ENCODE data around the gene MMP2.

Gene MMP2

DNA sequence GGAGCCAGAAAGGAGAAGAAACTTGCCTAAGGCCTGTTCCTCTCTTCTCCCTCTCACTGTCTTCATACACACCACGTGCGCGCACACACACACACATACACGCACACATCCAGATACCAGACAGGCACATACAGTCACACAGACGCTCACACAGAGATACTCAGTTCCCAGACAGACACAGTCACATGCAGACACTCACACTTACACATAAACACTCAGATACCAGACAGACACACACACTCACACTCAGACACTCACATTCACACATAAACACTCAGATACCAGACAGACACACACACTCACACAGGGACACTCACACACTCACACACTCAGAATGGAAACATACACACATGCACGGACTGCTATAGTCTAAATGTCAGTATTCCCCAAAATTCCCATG, 24.1 kb upstream of the MMP2 start:
- no peak for DNase-seq
- no peak for TF ChIP-seq POLR2A (IDR thresholded peaks at IDR 0.05; ENCODE audit: low read length)
- no peak for TF ChIP-seq GATA1 (IDR thresholded peaks at IDR 0.05; ENCODE audit: low read depth, low read length)

DNA sequence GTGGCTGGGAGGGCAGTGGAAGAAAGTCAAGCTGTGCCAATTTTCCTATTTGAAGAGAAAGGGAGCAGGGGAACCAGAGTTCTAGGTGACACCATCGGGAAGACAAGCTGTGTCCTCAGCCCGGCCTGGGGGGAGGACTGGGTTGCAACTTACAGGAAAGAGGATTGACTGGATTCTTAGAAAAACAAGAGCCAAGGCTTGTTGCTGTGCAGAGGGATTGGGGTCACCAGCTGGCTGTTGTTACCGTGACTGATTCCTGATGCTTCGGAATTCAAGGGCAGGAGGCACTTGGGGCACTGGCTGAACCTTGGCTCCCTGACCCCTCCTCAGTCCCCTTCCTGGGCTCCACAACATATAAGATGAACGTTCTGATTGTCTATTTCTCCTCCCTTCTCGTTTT, 16.8 kb upstream of the MMP2 start:
- TF ChIP-seq GATA1 (IDR thresholded peaks at IDR 0.05; ENCODE audit: low read depth, low read length) (no peak), POLR2A (IDR thresholded peaks at IDR 0.05; ENCODE audit: low read length) (no peak)

DNA sequence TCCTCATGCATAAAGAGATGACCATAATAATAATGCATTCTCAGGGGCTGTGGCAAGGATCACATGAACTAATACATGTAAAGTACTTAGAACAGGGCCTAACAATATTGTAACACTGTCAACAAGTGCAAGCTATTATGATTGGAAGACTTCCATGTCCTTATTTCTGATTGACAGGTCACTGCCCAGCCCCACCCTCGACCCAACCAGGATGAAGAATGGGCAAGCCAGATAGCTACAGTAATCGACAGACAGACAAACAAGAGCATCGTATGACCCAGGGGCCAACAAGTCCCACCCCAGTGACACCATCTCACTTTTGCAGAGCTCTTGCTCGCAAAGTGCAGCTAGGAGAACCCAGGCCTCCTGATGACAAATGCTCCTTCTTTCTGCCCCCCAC, 14.6 kb upstream of the MMP2 start:
- TF ChIP-seq GATA1 (IDR thresholded peaks at IDR 0.05; ENCODE audit: low read depth, low read length) (no peak), POLR2A (IDR thresholded peaks at IDR 0.05; ENCODE audit: low read length) (no peak)
- DNase-seq = peak in 1 of 2 experiments; percentile 7

More for the DNA sequence above, 16.8 kb upstream of the MMP2 start:
- DNase-seq = no peak

DNA sequence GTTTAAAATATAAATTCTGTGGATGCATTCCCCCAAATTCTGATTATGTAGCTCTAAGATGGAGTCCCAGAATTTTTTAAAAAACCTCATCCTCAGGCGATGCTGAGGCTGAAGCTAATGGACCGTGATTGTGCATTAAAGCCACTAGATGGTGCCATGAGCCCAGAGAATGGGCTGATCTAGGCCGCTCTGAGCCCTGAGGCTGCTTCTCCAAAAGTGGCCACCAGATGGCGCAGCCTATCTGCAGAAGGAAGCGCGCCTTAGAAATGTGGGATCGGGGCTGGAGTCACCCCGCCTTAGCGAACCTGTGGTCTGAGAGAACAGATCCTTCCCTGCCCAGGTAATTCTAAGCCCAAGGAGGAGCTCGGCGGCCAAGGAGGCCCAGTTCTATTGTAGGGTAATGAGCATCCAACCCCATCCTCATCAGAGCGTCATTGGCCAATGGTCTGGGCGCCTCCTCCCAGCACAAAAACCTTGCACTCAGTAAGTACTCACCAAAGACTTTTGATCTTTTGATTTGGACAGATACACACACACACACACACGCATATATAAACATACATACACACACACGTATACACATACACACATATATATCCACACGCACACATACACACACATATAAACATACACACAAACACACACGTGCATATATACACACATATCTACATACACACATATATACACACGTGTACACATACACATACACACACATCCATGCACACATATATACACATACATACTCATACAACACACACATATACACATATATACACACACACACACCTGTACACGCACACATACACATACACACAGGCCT, 13.7 kb upstream of the MMP2 start:
- TF ChIP-seq GATA1 (IDR thresholded peaks at IDR 0.05; ENCODE audit: low read depth, low read length) (no peak), POLR2A (IDR thresholded peaks at IDR 0.05; ENCODE audit: low read length) (no peak)
- peak; percentile 83 to 92 for DNase-seq

DNA sequence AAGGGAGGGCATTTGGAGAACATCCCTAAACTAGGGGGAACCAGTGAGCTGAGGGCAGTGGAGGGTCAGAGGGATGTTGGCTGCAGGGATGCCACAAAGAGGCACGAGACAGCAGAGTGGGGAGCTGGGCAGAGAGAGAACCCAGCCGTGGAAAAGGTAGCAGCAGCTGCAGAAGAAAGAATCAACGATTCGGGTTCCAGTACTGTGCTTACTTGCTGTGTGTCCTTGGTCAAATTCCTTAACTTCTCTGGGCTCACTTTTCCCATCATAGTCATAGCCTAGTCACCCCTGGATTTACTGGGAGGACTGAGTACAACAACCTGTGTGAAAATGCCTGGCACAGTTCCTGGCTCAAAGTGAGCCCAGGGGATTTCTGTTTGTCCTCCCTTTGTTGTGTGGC, 12.8 kb upstream of the MMP2 start:
- DNase-seq = no peak
- no peak for TF ChIP-seq GATA1 (IDR thresholded peaks at IDR 0.05; ENCODE audit: low read depth, low read length)
- no peak for TF ChIP-seq POLR2A (IDR thresholded peaks at IDR 0.05; ENCODE audit: low read length)

DNA sequence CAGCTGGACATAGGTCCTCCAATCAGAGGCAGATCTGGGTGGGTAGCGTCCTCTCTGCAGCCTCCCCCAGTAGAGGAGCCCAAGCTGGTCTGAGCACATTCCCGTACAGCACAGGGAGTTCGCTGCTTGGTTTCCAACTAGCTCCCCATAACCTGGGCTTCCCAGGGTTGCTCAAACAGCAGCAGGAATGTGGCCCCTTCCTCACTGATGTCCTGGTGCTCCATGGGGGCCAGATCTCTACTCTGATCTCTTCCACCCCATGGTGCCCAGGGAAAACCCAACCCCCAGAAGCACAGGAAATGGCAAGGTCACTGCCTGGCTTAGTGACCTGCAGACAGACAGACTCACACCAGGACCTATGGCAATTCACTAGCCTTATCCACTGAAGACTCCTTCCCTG, 11.1 kb upstream of the MMP2 start:
- TF ChIP-seq GATA1 (IDR thresholded peaks at IDR 0.05; ENCODE audit: low read depth, low read length) (no peak), POLR2A (IDR thresholded peaks at IDR 0.05; ENCODE audit: low read length) (no peak)
- DNase-seq = no peak

DNA sequence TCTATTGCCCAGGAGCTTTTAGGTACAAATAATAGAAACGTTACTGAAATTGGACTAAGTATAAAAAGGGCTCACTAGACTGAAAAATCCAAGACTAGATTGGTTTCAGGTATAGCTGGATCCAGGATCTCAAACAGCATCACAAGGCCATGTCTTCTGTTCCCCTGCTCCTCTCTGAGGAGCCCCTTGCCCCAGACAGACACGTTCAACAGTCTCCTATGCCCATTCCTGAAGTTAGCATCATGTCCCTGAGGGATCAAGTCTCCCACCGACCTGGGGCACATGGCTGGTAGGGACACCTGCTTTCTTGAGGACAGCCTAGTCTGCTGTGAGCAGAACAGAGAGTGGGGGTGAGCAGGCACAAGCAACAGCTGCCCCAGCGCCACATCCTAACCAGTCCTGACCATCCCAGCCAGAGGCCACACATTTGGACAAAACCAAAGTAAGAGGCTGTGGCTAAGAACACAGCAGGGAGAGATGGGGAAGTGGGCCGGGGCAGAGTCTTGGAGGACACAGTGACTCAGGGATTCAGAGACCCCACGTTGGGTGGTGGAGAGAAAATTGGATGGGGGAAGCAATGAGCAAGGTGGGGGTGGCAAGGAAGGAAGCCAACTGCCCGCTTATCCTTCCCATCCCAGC, 10.5 kb upstream of the MMP2 start:
- TF ChIP-seq GATA1 (IDR thresholded peaks at IDR 0.05; ENCODE audit: low read depth, low read length) = no peak
- TF ChIP-seq POLR2A (IDR thresholded peaks at IDR 0.05; ENCODE audit: low read length) = no peak
- no peak for DNase-seq

DNA sequence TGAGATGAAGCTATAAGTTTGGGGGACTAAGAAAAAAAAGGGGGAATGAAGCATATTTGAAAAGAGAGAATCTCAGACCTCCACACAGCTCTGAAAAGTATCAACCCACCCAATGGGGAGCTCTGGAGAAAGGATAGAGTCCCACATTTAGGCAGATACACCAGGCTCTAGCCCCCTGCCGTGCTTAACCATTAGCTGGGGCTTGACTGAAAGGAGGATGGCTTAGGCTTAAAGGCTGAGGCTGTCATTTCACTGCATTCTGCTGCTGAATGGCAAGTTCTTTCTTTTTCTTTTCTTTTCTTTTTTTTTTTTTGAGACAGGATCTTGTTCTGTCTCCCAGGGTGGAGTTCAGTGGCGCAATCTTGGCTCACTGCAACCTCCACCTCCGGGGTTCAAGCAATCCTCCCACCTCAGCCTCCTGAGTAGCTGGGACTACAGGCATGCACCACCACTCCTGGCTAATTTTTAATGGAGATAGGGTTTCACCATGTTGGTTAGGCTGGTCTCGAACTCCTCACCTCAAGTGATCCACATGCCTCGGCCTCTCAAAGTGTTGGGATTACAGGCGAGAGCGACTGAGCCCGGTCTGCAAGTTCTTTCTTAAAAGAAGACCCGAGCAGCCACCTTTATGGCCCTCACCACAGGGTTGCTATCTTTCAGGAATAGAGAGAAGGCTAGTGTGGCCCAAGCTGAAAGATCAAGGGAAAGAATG, 9.0 kb upstream of the MMP2 start:
- no peak for TF ChIP-seq POLR2A (IDR thresholded peaks at IDR 0.05; ENCODE audit: low read length)
- DNase-seq = no peak

DNA sequence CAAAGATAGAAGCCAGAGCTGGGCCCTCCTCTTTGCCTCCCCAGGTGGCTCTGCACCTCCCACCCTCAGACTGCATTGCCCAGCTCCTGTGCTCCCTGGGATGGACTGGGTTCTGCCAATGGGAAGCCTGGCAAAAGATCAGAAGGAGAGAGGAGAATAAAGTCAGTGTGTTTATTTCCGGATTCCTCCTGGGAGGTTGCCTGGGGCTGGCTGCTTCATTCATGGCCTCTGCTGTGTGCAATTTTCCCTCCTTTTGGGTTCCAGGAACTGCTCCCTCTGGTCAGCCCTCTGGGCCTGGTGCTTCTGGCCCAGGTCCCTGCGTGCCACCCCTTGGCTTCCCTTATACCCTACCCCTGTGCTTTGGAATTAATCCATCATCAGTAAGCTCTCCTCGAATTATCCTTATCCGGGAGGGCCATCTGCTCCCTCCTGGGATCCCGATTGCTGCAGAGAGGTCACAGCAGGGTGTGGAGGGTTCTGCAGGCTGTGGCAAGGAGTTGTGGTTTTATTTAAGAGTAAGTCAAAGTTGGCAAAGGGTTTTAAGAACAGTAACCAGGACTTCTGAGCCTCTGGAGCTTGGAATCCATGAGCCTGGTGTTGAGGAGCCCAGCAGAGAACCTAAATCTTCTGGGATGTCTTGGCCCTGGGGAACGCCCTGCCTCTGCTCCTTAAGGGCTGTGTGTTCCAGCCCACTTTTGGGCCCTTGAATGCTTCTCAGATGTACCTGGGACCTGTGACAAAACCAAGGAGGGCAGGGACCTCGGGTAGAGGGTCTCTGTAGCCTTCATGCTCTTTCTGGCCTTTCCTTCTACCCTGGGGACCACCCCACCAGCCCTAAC, 8.2 kb upstream of the MMP2 start:
- TF ChIP-seq POLR2A (IDR thresholded peaks at IDR 0.05; ENCODE audit: low read length) (no peak), GATA1 (IDR thresholded peaks at IDR 0.05; ENCODE audit: low read depth, low read length) (no peak)
- no peak for DNase-seq

DNA sequence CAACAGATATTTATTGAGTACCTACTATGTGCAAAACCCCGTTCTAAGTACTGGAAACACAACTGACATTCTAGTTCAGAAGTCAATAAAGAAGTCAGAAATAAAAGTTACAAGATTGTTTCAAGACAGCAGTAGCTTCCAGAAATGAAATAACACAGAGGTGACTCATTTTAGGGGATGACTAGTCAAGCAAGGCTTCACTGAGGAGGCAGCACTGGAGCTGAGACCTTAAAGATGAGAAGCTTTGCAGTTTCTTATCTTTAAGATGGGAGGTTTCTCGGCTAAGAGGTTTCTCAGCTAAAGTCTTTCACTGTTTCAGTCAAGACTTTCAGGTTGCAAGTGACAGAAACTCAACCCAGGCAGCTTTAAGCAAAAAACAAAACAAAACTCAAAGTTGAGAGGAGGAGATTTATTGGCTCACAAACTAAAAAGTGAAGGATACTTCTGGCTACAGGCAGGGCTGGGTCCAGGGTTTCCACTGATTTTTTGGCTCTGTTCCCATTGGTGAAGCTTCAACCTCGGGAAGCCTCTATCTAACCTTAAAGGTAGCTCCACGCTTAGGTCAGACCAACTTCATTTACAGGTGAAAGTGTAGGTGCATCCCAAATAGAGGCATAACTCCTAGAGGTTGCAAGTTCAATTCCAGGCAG, 7.4 kb upstream of the MMP2 start:
- peak in 1 of 2 experiments; percentile 4 for DNase-seq
- no peak for TF ChIP-seq GATA1 (IDR thresholded peaks at IDR 0.05; ENCODE audit: low read depth, low read length)
- no peak for TF ChIP-seq POLR2A (IDR thresholded peaks at IDR 0.05; ENCODE audit: low read length)

DNA sequence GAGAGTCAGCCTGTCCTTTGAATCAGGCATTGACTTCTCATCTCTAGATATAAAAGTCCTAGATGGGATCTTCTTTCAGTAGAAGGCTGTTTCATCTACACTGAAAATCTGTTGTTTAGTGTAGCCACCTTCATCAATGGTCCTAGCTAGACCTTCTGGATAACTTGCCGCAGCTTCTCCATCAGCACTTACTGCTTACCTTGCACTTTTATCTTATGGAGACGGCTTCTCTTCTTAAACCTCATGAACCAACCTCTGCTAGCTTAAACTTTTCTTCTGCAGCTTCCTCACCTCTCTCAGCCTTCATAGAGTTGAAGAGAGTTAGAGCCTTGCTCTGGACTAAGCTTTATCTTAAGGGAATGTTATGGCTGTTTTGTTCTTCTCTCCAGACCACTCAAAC, 5.4 kb upstream of the MMP2 start:
- DNase-seq = no peak
- TF ChIP-seq GATA1 (IDR thresholded peaks at IDR 0.05; ENCODE audit: low read depth, low read length) (no peak), POLR2A (IDR thresholded peaks at IDR 0.05; ENCODE audit: low read length) (no peak)

DNA sequence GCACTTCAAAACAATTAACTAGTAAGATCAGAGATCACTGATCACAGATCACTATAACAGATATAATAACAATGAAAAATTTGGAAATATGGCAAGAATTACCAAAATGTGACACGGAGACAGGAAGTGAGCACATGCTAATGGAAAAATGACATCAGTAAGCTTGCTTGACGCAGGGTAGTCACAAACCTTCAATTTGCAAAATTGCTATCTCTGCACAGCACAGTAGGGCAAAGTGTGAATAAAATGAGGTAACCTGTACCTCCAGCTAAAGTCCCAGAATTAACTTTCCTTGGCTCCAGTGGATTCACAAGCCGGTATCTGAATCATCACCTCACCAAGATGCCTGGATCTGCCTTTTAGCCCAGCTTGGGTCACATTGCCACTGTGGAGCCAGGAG, 4.2 kb upstream of the MMP2 start:
- no peak for DNase-seq
- no peak for TF ChIP-seq POLR2A (IDR thresholded peaks at IDR 0.05; ENCODE audit: low read length)
- no peak for TF ChIP-seq GATA1 (IDR thresholded peaks at IDR 0.05; ENCODE audit: low read depth, low read length)

DNA sequence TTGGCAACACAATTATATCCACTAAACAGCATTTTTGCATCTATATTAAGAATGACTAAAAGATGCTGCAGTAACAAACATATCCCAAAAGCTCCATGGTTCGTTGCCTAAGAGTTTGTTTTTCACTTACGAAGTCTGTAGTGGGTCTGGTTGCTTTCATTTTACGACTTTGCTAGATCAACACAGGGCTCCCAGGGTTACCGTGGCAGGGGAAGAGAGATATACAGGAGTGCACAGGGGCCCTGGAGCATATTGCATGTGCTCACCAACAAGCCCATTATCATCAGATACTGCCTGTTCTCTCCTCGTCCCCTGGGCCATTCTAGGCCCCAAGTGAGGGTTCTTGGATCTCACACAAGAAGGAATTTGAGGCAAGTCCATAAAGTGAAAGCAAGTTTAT, 3.1 kb upstream of the MMP2 start:
- DNase-seq = no peak
- TF ChIP-seq GATA1 (IDR thresholded peaks at IDR 0.05; ENCODE audit: low read depth, low read length) = no peak
- no peak for TF ChIP-seq POLR2A (IDR thresholded peaks at IDR 0.05; ENCODE audit: low read length)
